Measurements from ENCODE around the gene PANK4.

DNA sequence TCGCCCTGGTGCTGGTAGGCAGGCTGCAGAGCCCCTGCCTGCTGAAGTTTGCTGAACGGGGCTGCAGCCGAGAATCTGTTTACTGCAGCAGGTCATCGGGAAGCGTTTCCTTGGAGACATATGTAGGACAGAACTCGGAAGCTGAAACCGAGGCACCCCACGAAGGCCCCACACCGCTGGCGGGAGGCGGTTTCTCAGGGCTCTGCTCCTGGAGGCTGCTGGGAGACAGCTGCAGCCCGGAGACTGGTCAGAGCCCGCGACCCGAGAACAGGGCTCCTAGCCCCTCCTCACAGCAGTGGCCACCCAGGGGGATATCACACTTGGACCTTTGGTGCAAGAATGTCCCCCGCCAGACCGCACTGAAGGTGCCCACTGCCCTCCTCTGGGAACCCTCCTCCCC is 63.0 kb downstream of the PANK4 start:
- TF ChIP-seq EP300 (IDR thresholded peaks at IDR 0.05; ENCODE audit: borderline replicate concordance) (no peak), NFIC (IDR thresholded peaks at IDR 0.05) (no peak), CEBPB (IDR thresholded peaks at IDR 0.05) (no peak), EGR1 (IDR thresholded peaks at IDR 0.05) (no peak), YY1 (IDR thresholded peaks at IDR 0.05; ENCODE audit: low read depth) (no peak), TEAD4 (IDR thresholded peaks at IDR 0.05) (no peak), TAF1 (IDR thresholded peaks at IDR 0.05; ENCODE audit: low read depth) (no peak)
- TF ChIP-seq, protein P1, sequence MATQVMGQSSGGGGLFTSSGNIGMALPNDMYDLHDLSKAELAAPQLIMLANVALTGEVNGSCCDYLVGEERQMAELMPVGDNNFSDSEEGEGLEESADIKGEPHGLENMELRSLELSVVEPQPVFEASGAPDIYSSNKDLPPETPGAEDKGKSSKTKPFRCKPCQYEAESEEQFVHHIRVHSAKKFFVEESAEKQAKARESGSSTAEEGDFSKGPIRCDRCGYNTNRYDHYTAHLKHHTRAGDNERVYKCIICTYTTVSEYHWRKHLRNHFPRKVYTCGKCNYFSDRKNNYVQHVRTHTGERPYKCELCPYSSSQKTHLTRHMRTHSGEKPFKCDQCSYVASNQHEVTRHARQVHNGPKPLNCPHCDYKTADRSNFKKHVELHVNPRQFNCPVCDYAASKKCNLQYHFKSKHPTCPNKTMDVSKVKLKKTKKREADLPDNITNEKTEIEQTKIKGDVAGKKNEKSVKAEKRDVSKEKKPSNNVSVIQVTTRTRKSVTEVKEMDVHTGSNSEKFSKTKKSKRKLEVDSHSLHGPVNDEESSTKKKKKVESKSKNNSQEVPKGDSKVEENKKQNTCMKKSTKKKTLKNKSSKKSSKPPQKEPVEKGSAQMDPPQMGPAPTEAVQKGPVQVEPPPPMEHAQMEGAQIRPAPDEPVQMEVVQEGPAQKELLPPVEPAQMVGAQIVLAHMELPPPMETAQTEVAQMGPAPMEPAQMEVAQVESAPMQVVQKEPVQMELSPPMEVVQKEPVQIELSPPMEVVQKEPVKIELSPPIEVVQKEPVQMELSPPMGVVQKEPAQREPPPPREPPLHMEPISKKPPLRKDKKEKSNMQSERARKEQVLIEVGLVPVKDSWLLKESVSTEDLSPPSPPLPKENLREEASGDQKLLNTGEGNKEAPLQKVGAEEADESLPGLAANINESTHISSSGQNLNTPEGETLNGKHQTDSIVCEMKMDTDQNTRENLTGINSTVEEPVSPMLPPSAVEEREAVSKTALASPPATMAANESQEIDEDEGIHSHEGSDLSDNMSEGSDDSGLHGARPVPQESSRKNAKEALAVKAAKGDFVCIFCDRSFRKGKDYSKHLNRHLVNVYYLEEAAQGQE (IDR thresholded peaks at IDR 0.05; ENCODE audit: low read depth) = no peak
- TF ChIP-seq, protein P2, sequence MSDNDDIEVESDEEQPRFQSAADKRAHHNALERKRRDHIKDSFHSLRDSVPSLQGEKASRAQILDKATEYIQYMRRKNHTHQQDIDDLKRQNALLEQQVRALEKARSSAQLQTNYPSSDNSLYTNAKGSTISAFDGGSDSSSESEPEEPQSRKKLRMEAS (IDR thresholded peaks at IDR 0.05) = no peak
- TF ChIP-seq, protein P3, sequence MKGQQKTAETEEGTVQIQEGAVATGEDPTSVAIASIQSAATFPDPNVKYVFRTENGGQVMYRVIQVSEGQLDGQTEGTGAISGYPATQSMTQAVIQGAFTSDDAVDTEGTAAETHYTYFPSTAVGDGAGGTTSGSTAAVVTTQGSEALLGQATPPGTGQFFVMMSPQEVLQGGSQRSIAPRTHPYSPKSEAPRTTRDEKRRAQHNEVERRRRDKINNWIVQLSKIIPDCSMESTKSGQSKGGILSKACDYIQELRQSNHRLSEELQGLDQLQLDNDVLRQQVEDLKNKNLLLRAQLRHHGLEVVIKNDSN (IDR thresholded peaks at IDR 0.05) = no peak
